GM12878 (cell line): ENCODE measurements around the gene MEF2C. TPM values are rescaled to one million over a fixed set of nuclear protein-coding genes. Genes with fewer than 3 reads are reported as not detected.
A peak's percentile ranks its signal among the peaks of the same experiment; 100 is the strongest.

Experiments
- ATAC-seq: fragments of 200-7000 bp; cut with Tn5 transposase; 3 replicates; pipeline ENCODE4 v1.9.1; 2020; ENCODE audit warnings: mild to moderate bottlenecking, moderate library complexity
- BruUV-seq: library from RNA; stranded (reverse); fragments of 400-500 nt; replicated peaks from 2 replicates; lab custom pipeline; 2021; lab: Mats Ljungman, UMichigan
- CTCF ChIA-PET: fragments of 300-600 bp; sonication (Branson Sonifier 250); formaldehyde crosslinking; extraction: SDS; loops from one replicate; lab custom pipeline; 2021; ENCODE audit warnings: inconsistent platforms; lab: Yijun Ruan, JAX
- POLR2A ChIA-PET: fragments of 350-600 bp; formaldehyde crosslinking; extraction: SDS; loops from one replicate; lab custom pipeline; 2021; ENCODE audit warnings: inconsistent platforms; lab: Charles Lee
- RAD21 ChIA-PET: fragments of 300-600 bp; sonication (Branson Sonifier 250); formaldehyde crosslinking; loops from one replicate; lab custom pipeline; 2023; ENCODE audit warnings: antibody characterized with exemption; ENCODE audit not compliant: unreplicated experiment; lab: Charles Lee
- SMC1A ChIA-PET: fragments of 300-600 bp; sonication (Branson Sonifier 250); formaldehyde crosslinking; loops from one replicate; lab custom pipeline; 2023; ENCODE audit not compliant: unreplicated experiment, uncharacterized antibody; lab: Charles Lee
- DNase-seq: peaks from one replicate; pipeline ENCODE4 v3.0.0-alpha.2; 2011; ENCODE audit warnings: low read depth, low spot score
- FAIRE-seq: peaks from 3 replicates; lab custom pipeline; 2011; peaks lifted over from hg19 to GRCh38; lab: Jason Lieb, UNC
- H2AFZ ChIP-seq: 2 replicates; pipeline ENCODE4 v1.6.0; 2011; ENCODE audit warnings: low read depth, low read length, control low read depth; ENCODE audit not compliant: control insufficient read depth
- H3K27ac ChIP-seq: 2 replicates; pipeline ENCODE4 v1.5.1; 2011; ENCODE audit warnings: control low read depth; ENCODE audit not compliant: control insufficient read depth, insufficient read depth
- H3K27me3 ChIP-seq, 2 experiments: replicated peaks in 1 of 2; 2 replicates each; pipeline versions ENCODE4 v1.6.0 to v1.6.1; 2011; ENCODE audit warnings: low read length in 1 of 2; ENCODE audit not compliant: control insufficient read depth in 2 of 2, insufficient read depth in 2 of 2
- H3K36me3 ChIP-seq, 2 experiments: 2 replicates each; pipeline ENCODE4 v1.5.1; 2011; ENCODE audit warnings: low read length in 1 of 2; ENCODE audit not compliant: control insufficient read depth in 2 of 2, insufficient read depth in 2 of 2
- H3K4me1 ChIP-seq: 2 replicates; pipeline ENCODE4 v1.6.1; 2011; ENCODE audit warnings: mild to moderate bottlenecking, low read length, moderate library complexity, mixed read lengths; ENCODE audit not compliant: control insufficient read depth, insufficient read depth
- H3K4me2 ChIP-seq: 2 replicates; pipeline ENCODE4 v1.6.0; 2011; ENCODE audit warnings: control low read depth; ENCODE audit not compliant: control insufficient read depth, insufficient read depth
- H3K4me3 ChIP-seq: fragments of 200-600 bp; sonication (generic); 2 replicates; pipeline ENCODE4 v1.5.1; 2016
- H3K79me2 ChIP-seq: 2 replicates; pipeline ENCODE4 v1.6.0; 2011; ENCODE audit warnings: low read length; ENCODE audit not compliant: control insufficient read depth, insufficient read depth
- H3K9ac ChIP-seq: 2 replicates; pipeline ENCODE4 v1.8.0; 2011; ENCODE audit warnings: low read length, control low read depth, mixed read lengths; ENCODE audit not compliant: control insufficient read depth, insufficient read depth
- H3K9me3 ChIP-seq: replicated peaks from 3 replicates; pipeline ENCODE4 v1.5.1; 2011; ENCODE audit warnings: mild to moderate bottlenecking, low read length; ENCODE audit not compliant: control insufficient read depth, insufficient read depth
- H4K20me1 ChIP-seq: 2 replicates; pipeline ENCODE4 v1.6.0; 2011; ENCODE audit not compliant: control insufficient read depth, insufficient read depth
- DPF2 ChIP-seq: fragments of 450-650 bp; IDR thresholded peaks from 2 replicates; pipeline ENCODE4 v1.6.1; 2017; ENCODE audit warnings: mild to moderate bottlenecking
- SUZ12 ChIP-seq: fragments of 200-600 bp; sonication (generic); IDR thresholded peaks from one replicate; pipeline ENCODE4 v1.6.1; 2018; ENCODE audit warnings: antibody characterized with exemption, mild to moderate bottlenecking; ENCODE audit not compliant: unreplicated experiment
- WGBS: methylation state at CpG from one replicate; pipeline ENCODE4 v1.1.6; 2016; ENCODE audit warnings: low lambda C conversion rate; ENCODE audit not compliant: insufficient replicate concordance, insufficient coverage; ENCODE audit errors: missing lambda C conversion rate; 5-methylcytosine and 5-hydroxymethylcytosine counted together
- in situ Hi-C: fragments of 300-500 bp; cut with MboI; formaldehyde crosslinking; loops from 9 replicates; pipeline ENCODE4 v1.14.3; 2018; ENCODE audit warnings: mixed read lengths
- intact Hi-C: fragments of 100-400 bp; cut with micrococcal nuclease; formaldehyde crosslinking; loops from one replicate; pipeline ENCODE4 v1.14.2; 2022; ENCODE audit not compliant: unreplicated experiment
- polyA plus RNA-seq, 11 experiments: library from polyadenylated mRNA; depleted of rRNA in 4 of 11; unstranded in 6 of 11; stranded (reverse) in 5 of 11; fragments of >200 nt; fragmentation: Nextera tagmentation in 4 of 11; fragmentation: Illumina TruSeq in 1 of 11; extraction: Ambion mirVana in 4 of 11; extraction: Trizol in 1 of 11; gene quantifications; 1 replicate in 1 of 11; 2 replicates in 10 of 11; pipeline versions ENCODE4 v1.2.1 to v1.2.3, GENCODE V29; 2011 to 2016; ENCODE audit warnings: inconsistent platforms in 2 of 11, missing spikeins in 2 of 11, low read depth in 1 of 11
- total RNA-seq, 4 experiments: library from RNA; depleted of rRNA in 3 of 4; stranded (reverse); fragments of >200 nt in 3 of 4; fragmentation: Illumina TruSeq in 1 of 4; extraction: Trizol in 1 of 4; gene quantifications; 2 replicates each; pipeline versions ENCODE4 v1.2.1 to v1.2.3, GENCODE V29; 2013 to 2021
- TF ChIP-seq, protein P1 (sequence below): fragments of 450-650 bp; formaldehyde crosslinking; IDR thresholded peaks from 2 replicates; pipeline ENCODE4 v1.5.0; 2022; ENCODE audit warnings: mild to moderate bottlenecking, missing genetic modification characterization

MEF2C gene
- total and polyA plus RNA-seq, 10 of the 15 experiments (the other 5 are each of a cell fraction or from before 2014, with no cell fraction given) = 104 to 225 (median 180) TPM

DNA sequence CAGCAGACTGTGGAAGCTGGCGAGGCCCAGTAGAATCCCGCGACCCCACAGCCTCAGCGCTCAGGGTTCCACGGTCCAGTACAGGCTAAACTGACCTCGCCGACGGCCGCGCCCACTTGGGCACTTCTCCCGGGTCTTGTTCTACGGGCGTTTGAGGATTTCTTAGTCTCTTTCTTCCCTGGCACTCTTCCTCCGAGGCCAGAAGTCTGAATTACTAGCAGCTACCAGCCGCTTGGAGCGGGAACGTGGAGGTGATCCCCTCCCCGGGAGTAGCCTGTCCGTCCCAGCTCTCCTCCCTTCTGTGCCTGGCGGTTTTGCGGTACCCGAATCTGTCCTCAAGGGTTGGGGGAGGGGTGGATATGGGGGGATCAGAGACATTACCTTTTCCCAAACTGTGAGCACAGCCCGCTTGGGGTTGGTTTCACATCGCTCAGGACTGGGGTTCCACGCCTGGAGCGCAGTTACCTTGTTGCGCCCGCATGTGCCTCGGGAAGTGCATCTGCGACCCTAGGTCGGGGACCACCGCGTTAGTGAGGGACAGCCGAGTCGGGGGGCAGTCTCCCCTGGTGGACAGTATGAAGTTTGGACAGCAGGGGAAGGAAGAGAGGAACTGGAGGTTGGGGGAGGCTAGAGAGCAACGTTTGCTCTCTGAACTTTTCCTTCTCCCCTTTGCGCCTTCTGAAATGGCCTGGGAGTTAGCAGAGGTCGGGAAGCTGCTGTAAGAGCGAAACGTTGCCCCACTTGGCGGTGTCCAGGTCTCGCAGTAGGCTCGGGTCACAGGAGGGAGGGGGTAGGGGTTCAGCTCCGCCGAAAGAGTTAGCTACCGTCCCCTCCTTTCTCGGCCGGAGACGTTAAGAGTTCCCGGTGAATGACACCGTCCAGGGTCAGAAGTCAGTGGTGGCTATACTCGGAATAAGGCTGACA lies 190.8 kb downstream of the MEF2C start:
- WGBS = 22% methylated on average over 52 of the region's 52 CpGs
- no peak overlapping the region for H3K9ac ChIP-seq
- in situ Hi-C loops = no loop called here
- H3K27me3 ChIP-seq = peaks cover 26 to 34% of the 10 kb centered on the region in 2 experiments
- H3K4me3 ChIP-seq = no peak overlapping the region
- H3K4me1 ChIP-seq = no peaks in the 10 kb centered on the region; the same call in 1 of the 2 replicates
- ATAC-seq (no peak), FAIRE-seq (peak; percentile 18), DNase-seq (no peak)
- H4K20me1 ChIP-seq = no peaks in the 10 kb centered on the region
- BruUV-seq = no TSS peak
- ChIA-PET SMC1A (interaction anchor here (1.4 to 4.4 kb wide), 6 partner anchors 11 to 910 kb away, joined by 3 to 40 read pairs (median 8); no protein-coding TSS in a partner anchor), CTCF (interaction anchor here (0.7 to 5.3 kb wide), 15 partner anchors 10 to 918 kb away, joined by 3 to 78 read pairs (median 4); no protein-coding TSS in a partner anchor), POLR2A (interaction anchor here (0.6 kb wide), 1 partner anchor 1622 kb away, joined by 3 read pairs; no protein-coding TSS in a partner anchor), RAD21 (interaction anchor here (0.6 to 3.4 kb wide), 9 partner anchors 7 to 1573 kb away, joined by 3 to 48 read pairs (median 4); no protein-coding TSS in a partner anchor)
- H2AFZ ChIP-seq = peak overlapping the region; percentile 1; the same call in 1 of the 2 replicates
- no peaks in the 10 kb centered on the region for H3K36me3 ChIP-seq
- H3K79me2 ChIP-seq = no peaks in the 10 kb centered on the region
- TF ChIP-seq SUZ12 (peak; percentile 71), DPF2 (no peak)
- TF ChIP-seq, protein P1, sequence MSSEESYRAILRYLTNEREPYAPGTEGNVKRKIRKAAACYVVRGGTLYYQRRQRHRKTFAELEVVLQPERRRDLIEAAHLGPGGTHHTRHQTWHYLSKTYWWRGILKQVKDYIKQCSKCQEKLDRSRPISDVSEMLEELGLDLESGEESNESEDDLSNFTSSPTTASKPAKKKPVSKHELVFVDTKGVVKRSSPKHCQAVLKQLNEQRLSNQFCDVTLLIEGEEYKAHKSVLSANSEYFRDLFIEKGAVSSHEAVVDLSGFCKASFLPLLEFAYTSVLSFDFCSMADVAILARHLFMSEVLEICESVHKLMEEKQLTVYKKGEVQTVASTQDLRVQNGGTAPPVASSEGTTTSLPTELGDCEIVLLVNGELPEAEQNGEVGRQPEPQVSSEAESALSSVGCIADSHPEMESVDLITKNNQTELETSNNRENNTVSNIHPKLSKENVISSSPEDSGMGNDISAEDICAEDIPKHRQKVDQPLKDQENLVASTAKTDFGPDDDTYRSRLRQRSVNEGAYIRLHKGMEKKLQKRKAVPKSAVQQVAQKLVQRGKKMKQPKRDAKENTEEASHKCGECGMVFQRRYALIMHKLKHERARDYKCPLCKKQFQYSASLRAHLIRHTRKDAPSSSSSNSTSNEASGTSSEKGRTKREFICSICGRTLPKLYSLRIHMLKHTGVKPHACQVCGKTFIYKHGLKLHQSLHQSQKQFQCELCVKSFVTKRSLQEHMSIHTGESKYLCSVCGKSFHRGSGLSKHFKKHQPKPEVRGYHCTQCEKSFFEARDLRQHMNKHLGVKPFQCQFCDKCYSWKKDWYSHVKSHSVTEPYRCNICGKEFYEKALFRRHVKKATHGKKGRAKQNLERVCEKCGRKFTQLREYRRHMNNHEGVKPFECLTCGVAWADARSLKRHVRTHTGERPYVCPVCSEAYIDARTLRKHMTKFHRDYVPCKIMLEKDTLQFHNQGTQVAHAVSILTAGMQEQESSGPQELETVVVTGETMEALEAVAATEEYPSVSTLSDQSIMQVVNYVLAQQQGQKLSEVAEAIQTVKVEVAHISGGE (CRISPR knock-in tag) = no peak
- H3K9me3 ChIP-seq = no peaks in the 10 kb centered on the region; the same call in 2 of the 3 replicates
- no peak overlapping the region for H3K27ac ChIP-seq
- peak overlapping the region; percentile 49 for H3K4me2 ChIP-seq
- intact Hi-C loops = loop anchor here (1.0 kb wide), 1 partner anchor 911 kb away; no protein-coding TSS in a partner anchor
